Ovary (tissue), 3 donors: ENCODE data around the gene AMBP.

Source experiments
- EP300 ChIP-seq: sonication (generic); formaldehyde crosslinking; IDR thresholded peaks from one replicate; pipeline ENCODE4 v1.6.1; 2017; ENCODE audit warnings: antibody characterized with exemption
- POLR2A ChIP-seq: fragments of 450-650 bp; IDR thresholded peaks from one replicate; pipeline ENCODE4 v1.6.1; 2017; ENCODE audit warnings: antibody characterized with exemption, mild to moderate bottlenecking, moderate library complexity
- TF ChIP-seq, protein P1 (sequence below), 3 donors: fragments of 450-650 bp in 2 of 3; fragments of 200-600 bp in 1 of 3; IDR thresholded peaks; one replicate each; pipeline versions ENCODE4 v1.5.1 to v1.8.0; 2016 to 2022; ENCODE audit warnings: antibody characterized with exemption in 3 of 3, mild to moderate bottlenecking in 1 of 3
- donor health status: DM: no; HTN: no; CAD: no.

DNA sequence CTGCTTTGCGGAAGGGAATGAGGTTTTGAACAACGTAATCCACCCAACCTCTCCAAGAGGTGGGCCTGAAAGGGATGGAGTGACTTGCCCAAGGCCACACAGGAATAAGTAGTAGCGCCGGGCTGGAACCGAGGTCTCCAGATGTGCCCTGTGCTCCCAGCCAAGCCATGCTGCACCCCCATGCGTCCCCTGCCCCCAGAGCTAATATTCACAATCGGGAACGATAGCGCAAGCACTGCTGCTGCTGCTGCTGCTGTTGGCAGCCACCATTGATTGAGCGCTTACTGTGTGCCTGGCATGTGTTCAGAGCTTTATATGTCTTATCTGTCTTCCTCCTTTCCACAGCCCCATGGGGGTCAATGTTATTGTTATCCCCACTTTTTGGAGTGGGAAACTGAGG lies 43.9 kb downstream of the AMBP start:
- TF ChIP-seq, protein P1, sequence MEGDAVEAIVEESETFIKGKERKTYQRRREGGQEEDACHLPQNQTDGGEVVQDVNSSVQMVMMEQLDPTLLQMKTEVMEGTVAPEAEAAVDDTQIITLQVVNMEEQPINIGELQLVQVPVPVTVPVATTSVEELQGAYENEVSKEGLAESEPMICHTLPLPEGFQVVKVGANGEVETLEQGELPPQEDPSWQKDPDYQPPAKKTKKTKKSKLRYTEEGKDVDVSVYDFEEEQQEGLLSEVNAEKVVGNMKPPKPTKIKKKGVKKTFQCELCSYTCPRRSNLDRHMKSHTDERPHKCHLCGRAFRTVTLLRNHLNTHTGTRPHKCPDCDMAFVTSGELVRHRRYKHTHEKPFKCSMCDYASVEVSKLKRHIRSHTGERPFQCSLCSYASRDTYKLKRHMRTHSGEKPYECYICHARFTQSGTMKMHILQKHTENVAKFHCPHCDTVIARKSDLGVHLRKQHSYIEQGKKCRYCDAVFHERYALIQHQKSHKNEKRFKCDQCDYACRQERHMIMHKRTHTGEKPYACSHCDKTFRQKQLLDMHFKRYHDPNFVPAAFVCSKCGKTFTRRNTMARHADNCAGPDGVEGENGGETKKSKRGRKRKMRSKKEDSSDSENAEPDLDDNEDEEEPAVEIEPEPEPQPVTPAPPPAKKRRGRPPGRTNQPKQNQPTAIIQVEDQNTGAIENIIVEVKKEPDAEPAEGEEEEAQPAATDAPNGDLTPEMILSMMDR (IDR thresholded peaks at IDR 0.05): no peak
- TF ChIP-seq POLR2A (no peak), EP300 (no peak)
